ENCODE results near the gene NUCB2.

DNA sequence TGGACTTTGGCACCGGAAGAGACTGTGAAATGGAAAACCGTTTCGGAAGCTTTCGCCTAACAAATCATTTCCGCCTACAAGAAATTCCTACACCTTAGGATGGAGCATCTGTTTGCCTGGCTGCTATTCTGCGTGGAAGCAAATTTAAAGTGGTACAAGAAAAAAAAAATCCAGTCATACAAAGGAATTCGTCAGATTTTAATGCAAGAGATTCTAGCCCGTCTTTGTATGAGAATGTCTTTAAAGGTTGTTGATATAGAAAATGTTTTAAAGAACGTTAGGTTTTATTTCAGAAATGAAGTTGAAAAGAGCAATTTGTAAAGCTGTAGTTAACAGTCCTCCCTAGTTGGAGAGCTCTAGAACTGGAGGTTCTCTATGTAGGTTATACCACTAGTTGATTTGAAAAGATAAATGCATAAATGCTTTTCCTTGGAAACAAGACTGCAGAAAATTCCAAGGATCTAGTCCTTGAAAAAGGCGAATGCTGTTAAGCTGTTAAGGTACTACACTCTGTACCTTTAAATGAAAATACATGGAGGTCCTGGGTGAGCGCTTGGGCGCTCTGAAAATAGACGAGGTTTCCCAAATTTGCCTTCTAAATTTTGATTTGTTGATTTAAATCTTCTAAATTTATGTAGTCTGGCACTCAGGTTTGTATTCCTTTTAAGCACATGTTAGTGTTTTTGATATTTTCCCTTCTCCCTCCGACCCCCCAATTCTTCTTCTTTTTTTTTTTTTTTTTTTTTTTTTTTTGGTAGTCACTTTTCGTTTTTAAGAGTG is 77.5 kb downstream of the NUCB2 start:
- TF ChIP-seq CTCF (conservative IDR thresholded peaks at IDR 0.05 in 1 of 2, IDR thresholded peaks at IDR 0.05 in 1 of 2; ENCODE audit: low read depth in 1 of 2, low read length in 2 of 2) (no peak), EZH2 (IDR thresholded peaks at IDR 0.05; ENCODE audit: low read length, missing control alignments) (no peak)
